Activated CD8-positive, alpha-beta memory T cell treated with anti-CD3 and anti-CD28 coated beads, Interleukin-2, amount 50 U/mL, for 24 hours (primary cell): Measurements from ENCODE around the gene MAD1L1.

Experiments used
- DNase-seq: peaks from one replicate; pipeline ENCODE4 v3.0.0-alpha.2; 2020; ENCODE audit errors: extremely low read depth

The MAD1L1 gene

GRCh38 chr7:2140216-2141020 is 92.3 kb downstream of the MAD1L1 start:
- no peak for DNase-seq

- DNase-seq = no peak
These were observed 93.6 kb downstream of the MAD1L1 start for GRCh38 chr7:2139004-2139699.

DNA sequence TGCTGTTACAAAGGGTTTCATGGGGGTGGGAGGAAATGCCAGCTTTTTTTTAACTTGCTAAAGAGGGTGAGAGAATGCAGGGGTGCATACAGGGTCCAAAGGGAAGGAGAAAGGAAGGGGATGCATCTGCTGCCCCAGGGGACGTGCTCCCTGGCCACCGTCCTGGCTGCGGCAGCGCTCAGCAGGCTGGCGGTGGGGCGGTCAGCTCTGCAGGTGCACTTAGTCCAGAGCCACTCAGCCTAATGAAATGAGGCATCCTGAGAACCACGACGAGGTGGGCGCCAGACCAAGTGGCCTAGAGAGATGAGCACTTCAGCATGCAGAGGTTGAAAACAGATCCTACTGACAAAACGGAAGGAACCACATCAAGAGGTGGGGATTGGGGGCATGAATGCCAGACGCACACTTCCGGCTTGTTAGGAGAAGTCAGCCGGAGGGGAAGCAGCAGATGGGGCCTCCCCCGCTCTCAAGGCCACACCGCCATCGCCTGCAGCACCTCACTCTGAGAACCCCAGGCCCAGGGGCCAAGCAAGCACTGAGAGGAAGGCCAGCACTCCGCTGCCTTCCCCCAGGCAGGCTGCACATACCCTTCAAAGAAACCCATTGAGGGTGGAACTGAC is 94.5 kb downstream of the MAD1L1 start:
- DNase-seq = peak; percentile 24

DNA sequence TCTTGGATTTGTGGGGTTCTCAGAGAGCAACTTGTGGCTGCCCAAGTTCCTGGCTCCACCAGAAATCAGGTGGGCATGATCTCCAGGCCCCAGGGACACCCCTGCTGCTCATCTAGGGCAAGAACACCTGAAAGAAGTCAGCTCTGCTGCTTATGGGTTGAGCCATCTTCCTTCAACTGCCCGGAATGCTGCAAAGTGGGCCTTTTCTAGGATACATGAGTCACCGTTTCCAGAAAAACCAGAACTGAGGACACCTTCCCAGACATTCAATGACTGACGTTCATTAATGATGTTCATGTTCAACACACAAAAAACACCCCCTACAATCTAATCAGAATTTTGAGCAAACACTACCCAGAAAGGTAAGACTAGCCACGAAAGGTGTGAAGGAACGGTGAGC is 98.0 kb downstream of the MAD1L1 start:
- no peak for DNase-seq

GRCh38 chr7:2132243-2132642 is 100.5 kb downstream of the MAD1L1 start:
- DNase-seq = no peak

DNA sequence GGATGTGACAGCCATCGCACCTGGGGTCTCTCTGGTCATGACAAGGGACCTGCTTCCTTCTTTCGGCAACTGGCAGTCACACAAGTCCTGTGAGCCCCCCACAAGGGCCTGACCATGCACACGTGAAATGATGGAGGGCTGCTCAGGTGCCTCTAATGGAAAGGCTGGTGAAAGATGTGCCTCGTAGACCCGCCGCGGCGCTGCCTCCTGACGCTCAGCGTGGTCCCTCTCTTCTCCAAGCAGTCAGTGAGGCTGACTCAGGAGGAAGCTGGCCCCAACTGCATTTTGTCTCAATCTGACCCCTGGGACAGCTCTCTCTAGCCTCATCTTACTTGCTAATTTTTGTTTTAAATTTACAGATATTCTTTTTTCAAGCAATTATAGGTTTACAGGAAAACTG is 100.9 kb downstream of the MAD1L1 start:
- no peak for DNase-seq

DNA sequence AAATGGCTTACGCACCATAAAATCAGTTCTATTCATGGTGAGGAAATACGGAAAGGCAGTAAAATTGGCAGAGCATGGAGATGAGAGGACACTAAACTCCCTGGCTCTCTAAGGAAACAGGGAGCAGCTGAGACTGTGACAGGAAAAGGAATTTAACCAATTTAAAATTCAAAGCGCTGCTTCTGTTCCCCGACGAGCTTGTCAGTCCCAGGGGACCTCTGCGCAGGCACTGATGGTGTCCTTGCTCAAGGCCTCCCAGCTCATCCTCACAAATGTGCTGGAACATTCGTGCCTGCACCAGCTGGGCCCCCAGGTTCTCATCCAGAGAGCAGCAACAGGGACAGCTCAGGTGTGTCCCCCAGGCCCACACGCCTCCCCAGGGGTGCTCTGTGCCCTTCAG is 101.4 kb downstream of the MAD1L1 start:
- no peak for DNase-seq

- DNase-seq = no peak
These were observed 102.7 kb downstream of the MAD1L1 start for GRCh38 chr7:2130096-2130375.

DNA sequence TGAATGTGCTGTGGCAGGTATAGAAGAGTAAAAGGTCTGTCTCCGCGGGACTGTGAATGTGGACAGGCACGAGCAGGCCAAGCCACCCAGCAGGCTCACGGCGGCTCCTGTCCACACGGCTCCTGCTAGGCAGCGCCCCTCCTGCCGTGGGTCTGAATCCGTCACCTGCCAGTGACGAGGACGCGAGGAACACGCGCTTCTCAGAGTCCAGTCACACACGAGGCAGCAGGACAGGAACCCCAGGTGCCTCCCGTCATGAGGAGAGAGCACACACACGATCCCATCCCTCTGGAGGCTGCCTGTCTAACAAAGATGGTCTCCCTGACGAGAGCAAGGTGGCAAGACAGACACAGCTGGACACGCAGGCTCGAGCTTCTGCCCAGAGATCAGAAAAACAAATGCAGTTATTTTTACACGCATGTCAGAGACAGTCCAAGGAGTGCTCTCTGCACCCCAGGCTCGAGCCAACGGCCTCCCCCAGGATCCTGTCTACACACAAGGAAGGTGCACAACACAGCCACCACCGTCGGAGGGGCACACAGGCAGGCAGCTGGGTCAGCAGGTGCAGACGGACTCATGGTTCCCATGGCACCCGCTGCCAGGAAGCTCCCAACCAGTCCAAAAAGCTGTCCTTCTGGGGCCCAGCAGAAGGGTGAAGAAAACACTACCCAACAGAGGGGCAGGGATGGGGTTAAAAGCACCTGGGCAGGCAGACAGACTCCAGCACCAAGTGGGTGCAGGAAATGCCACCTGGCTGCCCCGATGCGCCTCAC is 103.2 kb downstream of the MAD1L1 start:
- no peak for DNase-seq

DNA sequence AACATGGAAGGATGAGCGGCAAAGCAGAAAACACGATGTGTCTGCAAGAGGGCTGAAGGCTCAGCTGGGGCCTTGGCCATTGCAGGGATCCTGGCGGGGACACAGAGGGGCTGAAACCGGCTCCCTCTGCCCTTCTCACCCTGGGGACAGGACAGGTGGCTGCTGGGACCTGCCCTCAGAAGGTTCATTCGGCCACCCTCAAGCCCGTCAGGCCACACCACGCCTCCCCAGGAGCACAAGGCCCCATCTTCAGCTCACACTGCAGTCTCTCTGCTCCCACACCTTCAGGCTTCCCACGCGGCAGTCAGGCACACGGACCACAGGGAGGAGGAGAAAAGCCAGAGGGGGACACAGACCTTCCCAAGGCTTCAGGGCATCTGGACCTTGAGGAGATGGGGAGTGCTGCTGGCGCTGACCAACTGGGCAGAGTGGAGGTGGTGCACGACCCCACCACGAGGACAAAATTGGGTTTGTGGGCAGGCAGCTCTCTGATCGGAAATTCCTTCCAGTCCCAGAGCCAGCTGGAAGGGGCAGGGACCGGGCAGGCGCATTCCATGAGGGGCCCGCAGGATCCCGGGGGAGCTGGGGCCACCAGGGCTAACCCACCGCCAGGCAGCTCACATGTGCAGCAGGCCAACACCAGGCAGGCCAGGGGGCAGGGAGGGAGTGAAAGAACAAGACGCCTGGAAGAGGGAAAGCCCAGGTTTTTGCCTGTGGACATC is 104.0 kb downstream of the MAD1L1 start:
- no peak for DNase-seq

DNA sequence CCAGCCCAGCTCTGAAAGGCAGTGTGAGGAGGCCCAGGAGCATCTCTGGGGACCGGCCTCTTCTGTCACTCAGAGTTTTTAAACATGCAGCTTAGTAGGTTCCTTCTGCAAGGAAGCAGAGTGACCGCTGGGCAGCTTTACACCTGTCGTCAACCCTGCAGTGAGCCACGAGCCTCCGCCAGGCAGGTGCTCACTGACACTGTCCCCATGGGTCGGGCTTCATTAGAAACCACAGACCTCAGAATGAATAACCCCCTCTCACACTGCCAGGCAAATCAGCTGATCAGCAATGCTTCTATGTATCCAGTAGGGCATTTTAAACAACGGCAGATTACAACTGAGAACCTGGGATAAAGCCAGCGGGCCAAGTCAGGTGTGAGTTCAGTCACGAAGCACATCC is 106.1 kb downstream of the MAD1L1 start:
- DNase-seq = no peak

GRCh38 chr7:2125931-2126330 is 106.8 kb downstream of the MAD1L1 start:
- DNase-seq = no peak

DNA sequence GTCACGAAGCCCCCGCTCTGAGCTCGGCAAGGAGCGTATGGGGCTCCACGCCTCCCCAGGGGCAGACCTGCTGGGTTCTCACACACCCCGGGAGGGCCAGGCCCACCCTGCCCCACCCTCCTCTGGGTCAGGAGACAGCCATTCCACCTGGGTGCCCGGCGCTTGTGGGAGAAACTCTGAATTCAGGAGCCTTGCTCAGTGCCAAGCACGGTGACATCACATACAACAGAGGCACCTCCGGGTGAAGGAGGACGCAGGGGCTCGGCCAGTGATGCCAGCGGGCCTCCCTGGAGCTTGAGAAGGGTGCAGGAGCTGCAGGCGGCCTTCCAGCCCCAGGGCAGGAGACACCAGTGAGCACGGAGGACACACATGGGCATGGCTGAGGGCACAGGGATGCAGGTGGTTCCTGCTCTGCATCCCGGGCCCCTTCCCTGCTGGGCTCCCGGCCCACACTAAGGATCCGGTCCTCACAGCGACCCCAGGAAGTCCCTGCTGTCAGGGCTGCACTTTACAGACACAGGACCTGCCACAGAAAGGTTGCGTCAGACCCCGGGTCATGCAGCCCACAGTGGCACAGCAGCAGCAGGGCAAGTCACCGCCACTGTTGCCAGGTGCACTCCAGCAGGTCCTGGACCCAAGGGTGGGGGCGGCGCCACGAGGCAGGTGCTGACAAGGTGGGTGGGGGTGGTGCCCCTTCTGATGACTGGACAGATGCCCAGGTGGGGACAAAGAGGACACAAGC is 108.0 kb downstream of the MAD1L1 start:
- DNase-seq = no peak

DNA sequence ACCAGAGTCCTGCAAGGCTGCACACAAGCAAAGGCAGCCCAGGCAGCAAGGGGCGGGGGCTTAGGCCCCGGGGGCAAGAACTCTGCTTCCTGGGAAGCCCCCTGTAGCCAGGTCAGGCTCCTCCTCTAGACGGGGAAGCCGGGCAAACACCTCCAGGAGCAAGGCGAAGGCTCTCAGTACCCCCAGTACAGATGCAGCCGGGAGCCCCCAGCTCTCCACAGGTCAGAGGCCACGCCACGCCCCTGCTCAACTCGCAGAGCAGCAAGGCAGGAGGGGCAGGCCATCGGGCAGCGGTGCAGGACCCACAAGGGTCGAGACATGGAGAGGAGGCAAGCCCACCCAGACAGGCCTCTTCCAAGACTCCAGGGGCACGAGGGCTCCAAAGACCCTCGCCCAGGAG is 108.8 kb downstream of the MAD1L1 start:
- DNase-seq = no peak

DNA sequence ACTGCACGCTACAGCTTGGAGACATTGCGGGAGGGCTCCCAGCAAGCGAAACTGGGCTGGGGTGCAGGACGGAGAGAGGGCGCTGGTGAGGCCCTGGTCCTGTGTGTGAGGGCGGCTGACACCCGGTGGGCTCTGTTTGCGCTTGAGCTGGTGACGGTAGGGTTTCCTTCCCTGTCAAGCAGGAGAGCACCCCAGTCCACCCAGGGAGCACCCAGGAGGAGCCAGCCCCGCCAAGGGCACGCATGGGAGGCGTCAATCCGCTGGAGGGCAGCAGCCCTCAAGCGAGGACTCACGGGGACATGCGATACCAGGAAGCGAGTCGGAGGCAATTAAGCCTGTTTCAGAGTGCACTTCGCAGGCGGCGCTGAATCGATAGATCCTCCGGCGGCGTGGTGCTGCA is 109.4 kb downstream of the MAD1L1 start:
- no peak for DNase-seq

DNA sequence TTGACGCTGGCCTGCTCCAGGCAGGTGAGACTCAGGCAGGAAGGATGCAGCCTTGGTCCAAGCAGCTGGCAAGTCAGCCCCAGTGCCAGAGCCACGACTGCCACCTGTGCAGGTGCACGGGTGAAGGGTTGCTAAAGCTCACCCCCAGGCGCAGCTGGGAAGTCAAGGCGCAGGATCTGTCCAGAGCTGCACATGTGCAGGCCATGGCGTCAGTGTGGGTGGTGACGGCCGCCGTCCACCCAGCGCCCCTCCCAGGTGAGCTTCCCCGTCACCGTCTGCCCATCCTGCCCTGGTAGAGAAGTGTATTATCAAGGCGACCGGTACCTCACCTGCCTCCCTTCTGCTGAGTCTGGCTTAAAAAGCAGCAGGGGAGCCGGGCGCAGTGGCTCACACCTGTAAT is 110.1 kb downstream of the MAD1L1 start:
- no peak for DNase-seq

- no peak for DNase-seq
These were observed 111.6 kb downstream of the MAD1L1 start for GRCh38 chr7:2120841-2121830.

DNA sequence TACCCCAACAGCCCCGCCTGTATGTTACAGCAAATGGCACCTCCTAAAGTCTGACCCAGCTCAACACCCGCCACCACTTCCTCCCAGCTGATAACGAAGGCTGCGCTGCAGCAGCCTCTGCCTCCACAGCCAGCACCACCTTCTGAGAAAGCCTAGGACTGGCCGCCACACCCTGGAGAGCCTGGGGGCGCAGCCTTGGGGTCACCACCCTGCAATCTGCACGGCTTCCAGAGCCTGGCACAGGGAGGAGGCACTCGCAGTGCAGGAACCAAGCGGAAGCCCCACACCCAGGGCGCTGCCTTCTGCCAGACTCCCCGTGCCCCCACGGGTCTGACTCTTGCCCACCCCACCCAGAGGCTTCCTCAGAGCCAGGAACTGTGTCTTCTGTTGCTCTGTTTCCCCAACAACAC is 112.5 kb downstream of the MAD1L1 start:
- peak; percentile 21 for DNase-seq

- no peak for DNase-seq
These were observed 114.0 kb downstream of the MAD1L1 start for GRCh38 chr7:2118630-2119190.

GRCh38 chr7:2118056-2118455 is 114.7 kb downstream of the MAD1L1 start:
- no peak for DNase-seq
